ENCODE data around the gene NDFIP1.

The NDFIP1 gene

DNA sequence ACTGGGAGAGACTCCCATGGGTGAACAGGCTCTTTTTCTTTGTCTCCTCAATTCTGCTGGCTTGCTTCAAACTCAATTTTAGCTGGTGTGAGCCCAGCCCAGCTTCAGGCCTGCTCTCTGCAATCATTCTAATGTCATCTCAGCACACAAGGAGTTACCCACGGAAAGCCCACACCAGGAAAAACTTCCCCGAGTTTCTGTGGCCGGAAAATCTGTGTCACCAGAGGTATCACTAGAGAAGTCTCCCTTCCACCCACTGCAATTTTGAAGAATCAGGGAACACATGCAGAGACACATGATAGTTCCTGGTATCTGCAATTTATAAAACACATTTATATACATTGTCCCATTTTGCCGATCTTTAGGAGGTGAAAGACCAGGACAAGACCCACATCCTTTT is 13.5 kb upstream of the NDFIP1 start:
- DNase-seq = no peak

DNA sequence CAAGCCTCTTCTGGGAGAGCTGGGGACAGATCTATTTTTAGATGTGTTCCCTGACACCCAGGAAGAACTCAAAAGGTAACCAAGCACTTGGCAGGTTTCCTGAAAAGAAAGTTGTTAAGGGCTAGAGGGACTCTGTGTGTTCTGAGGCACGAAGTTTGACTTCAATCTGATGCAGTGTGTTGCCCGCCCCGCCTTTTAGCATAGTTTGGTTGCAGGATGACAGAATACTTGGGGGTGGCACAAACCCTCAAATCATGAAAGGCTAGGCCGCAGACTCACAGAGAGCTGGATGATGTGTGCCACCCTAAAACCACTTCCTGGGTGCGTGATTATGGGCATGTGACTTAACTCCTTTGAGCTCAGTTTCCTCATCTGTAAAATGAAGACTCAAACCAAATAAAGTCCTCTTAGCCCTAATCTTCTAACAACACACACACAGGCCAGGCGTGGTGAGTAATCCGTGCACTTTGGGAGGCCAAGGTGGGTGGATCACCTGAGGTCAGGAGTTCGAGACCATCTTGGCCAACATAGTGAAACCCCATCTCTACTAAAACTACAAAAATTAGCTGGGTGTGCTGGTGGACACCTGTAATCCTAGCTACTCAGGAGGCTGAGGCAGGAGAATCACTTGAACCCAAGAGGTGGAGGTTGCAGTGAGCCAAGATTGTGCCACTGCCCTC is 12.8 kb upstream of the NDFIP1 start:
- DNase-seq = no peak

DNA sequence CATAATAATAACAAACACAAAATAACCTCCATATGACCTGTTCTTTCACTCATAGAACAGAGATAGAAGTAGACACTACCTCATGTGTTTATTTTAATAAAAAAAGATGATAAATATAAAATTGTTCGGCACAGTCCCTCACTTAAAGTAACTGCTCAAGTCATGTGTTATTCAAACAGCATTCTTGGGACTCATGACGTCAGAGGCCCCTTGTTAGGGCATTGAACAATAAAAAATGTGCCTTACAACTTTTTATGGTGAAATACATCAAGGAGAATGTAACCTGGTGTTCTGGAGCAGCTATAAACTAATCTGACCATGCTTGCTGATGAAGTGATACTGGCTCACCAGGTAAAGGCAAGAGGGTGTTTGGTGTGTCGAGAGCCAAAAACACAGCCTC is 12.2 kb upstream of the NDFIP1 start:
- no peak for DNase-seq

DNA sequence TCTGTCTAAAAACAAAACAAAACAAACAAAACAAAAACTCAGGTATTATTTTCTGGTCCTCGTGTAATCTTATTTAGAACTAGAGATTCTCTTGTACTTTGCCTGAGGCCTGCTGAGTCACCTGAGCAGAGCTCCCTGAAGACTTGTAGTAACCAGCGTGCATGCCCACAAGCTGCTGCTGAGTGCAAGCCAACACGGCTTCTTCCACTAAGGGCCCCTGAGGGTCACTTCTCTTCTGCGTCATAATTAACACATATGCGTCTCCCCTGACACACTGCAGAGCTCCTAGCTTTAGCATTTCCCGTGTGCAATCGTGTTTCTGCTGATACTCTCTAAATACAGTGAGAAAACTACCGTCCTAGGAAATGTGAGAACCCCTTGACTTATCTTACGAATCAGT is 10.9 kb upstream of the NDFIP1 start:
- DNase-seq = no peak

DNA sequence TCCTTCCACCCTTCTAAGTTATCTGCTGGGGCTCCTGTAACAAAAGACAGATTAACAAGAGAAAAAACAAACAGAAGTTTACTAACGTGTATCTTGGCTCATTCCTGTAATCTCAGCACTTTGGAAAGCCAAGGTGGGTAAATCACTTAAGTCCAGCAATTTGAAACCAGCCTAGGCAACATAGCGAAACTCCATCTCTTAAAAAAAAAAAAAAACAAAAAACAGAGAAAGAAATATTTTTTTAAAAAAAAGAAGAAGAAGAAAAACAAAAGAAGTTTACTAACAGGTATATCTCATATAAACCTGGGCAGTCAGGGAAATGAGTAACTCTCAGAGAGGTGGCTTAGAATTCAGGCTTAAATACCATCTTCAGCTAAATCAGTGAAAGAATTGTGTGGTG is 10.3 kb upstream of the NDFIP1 start:
- no peak for DNase-seq

DNA sequence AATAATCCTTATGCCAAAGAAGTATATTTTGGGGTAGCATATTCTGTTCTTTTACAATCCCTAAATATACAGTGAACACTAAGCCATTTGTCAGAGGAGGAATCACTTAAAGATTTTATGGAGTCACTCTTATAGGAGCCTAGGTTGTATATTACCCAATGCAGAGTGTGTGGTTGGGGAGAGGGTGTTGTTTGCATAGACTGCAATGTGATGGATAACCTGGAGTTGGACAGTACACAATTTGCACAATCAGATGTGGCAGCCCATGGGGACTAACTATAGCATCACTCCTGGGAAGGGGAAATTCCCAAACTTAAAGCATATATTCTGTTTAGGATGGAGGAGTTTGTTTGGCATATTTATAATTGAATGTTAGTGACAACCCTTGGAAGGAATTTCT is 9.6 kb upstream of the NDFIP1 start:
- no peak for DNase-seq

DNA sequence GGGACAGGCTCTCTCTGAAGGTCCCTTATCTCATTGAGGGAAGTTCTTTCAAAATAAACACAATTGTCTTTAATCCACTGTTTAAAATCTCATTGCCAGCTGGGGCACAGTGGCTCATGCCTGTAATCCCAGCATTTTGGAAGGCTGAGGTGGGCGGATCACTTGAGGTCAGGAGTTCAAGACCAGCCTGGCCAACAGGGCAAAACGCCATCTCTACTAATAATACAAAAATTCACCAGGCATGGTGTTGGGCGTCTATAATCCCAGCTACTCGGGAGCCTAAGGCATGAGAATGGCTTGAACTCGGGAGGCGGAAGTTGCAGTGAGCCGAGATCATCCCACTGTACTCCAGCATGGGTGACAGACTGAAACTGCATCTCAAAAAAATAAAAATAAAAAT is 8.3 kb upstream of the NDFIP1 start:
- DNase-seq = no peak

DNA sequence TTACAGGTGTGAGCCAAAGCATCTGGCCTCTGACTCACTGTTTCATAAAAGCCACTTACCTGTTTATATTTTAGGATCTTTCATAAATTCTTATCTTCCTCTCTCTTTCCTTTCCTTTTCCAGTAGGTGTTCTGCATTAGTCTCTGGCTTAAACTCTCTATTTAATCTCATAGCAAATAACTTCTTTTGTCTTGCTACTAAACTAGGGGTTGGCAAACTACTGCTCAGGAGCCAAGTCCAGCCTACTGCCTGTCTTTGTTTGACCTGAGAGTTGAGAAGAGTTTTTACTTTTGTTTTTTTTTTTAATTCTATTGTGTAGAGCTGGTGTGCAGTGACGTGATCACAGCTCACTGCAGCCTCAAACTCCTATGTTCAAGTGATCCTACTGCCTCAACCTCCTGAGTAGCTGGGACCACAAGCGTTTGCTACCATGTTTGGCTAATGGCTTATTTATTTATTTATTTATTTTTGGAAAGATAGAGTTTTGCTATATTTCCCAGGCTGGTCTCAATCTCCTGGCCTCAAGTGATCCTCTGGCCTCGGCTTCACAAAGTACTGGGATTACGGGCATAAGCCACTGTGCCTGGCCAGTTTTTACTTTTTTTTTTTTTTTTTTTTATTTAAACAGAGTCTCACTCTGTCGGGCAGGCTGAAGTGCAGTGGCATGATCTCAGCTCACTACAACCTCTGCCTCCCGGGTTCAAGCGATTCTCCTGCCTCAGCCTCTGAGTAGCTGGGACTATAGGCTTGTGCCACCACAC is 5.4 kb upstream of the NDFIP1 start:
- DNase-seq = no peak

DNA sequence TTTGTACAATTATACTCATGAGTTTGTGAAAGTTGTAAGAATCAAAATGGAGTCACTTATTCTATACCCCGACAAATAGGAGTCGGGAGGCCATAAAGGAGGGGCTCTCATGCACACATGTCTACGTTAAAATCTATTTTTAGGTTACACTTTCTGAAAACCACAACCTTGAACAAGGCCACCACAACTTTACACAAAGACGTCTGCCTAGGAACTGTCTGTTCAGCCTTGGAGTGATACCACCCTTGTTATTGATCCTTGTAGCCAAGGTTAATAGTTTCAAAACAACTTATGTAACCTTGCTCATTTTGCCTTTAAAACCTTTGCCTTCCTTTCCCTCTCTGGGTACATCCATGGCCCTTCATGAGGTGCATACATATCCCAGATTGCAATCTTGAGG is 4.1 kb upstream of the NDFIP1 start:
- DNase-seq = no peak

DNA sequence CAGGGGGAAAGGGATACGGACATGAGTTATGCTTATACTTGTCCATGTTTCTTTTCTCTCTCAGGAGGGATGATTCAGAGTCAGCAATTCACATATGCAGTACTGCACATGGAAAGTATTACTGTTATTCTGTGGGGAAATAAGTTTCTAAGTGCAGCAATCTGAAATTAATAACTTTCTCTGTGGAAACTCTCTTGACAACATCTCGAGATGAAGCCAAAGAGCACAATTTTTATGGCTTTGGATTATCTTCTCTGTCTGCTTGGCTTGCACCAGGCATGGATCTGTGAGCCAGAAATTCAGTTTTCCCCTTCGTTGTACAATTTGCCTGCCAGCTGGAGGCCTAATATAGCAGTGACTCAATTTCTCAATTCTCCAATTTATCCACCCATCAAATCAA is 2.5 kb upstream of the NDFIP1 start:
- no peak for DNase-seq

DNA sequence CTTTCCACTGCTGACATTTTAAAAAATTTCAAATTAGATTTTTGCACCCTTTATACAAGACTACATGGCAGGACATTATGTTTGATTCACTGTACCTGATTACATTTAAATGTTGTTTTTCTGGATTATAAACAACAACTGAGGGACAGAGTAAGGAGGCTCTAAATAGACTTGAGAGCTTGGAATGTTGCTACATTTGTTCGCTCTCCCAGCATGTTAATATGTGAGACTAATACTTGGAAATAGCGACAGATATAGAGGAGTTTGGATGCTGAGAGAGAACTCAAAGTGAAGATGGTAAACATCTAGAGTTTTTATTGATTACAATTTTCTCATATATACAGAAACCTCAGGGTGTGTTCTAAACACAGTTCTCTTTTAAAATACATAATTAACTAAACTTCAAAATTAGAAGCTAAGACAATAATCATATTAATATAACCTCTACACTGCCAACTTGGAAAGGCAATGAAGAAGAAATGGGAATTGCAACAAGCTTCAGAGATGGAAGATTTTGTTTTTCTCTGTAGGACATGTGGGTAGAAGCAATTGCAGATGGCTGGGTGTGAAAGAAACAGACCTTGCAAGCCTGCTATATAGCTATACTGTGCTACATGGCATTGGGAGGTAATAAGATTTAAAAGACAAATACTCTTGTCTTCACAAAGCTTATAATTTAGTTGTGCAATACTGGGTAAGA is 1.4 kb upstream of the NDFIP1 start:
- no peak for DNase-seq

DNA sequence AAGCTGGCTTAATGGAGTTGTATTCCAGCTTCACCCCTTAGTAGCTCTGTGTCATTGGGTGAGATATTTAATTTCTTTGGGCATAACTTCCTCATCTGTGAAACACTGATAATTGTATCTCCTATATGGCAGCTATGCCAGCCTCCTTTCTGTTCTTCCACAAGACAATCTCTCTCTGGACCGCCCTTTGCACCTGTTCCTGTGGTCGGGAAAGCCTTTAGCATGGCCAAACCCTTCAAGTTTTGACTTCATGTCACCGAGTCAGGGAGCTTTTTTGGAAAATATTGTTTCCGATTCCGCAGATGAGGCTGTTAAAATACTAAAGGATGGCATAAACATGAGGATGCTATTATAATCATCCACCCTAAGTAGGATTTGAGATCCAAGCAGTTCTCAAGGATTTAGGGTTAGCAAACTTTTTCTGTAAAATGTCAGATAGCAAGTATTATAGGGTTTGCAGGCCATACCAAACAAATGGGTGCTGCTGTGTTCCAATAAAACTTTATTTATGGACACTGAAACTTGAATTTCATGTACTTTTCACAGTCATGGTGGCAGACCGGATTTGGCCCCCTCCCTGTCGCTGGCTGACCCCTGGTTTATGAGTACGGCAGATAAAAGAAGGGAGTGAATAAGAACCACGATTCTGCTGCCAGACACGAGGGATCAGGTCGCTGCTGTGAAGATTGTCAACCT is 695 bp upstream of the NDFIP1 start:
- DNase-seq = no peak

DNA sequence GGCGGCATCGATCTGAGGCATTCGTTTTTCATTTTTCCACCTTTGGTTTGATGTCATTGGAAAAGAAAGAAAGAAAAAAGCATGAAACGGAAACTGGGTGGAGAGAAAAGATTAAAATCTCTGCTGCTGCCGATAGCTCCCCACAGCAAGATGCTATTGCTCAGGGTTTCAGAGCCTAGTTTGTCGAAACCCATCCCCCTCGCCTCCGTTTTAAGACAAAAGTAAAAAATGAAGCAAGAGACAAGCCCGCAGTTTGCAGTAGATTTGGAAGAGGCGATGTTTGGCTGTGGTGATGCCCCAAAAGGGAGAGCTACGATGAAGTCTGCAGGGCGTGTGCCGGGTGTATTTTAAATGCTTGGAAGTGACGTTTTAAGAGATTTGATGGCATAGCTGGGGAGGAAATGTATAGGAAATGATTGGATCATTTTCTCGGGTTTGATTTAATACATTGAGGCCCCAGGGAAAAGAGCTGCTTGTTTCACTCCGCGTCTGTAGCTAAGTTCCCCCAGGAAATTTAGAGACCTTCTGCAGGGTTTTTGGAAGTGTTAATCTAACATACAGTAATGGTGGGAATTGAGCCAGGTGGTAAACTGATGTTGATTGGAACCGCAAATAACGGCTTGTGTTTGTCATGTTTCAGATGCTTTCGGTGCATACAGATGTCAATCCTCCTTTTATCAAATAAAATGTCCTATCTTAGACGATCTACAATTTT is 909 bp downstream of the NDFIP1 start:
- no peak for DNase-seq

DNA sequence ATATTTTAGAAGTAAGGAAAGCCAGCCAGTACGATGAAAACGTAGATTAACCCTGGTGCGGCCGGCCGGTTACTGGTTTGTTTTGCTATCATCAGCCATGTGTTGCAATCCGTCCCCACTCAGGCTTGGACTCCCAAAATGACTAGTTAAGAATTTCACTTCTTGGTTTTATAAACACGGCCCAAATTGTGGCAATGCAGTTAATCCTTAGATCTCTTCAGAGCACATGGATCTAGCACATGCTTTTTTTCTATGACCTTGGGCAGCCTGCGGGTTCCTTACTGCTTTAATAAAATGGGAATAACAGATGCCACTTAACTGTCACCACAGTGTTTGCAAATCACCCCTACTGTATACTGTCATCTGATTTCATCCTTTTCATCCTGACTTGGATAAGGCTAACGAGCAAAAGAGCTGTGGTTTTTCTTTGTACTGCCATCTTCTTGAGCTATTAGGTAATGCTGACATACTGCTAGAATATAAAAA is 1.5 kb downstream of the NDFIP1 start:
- no peak for DNase-seq

DNA sequence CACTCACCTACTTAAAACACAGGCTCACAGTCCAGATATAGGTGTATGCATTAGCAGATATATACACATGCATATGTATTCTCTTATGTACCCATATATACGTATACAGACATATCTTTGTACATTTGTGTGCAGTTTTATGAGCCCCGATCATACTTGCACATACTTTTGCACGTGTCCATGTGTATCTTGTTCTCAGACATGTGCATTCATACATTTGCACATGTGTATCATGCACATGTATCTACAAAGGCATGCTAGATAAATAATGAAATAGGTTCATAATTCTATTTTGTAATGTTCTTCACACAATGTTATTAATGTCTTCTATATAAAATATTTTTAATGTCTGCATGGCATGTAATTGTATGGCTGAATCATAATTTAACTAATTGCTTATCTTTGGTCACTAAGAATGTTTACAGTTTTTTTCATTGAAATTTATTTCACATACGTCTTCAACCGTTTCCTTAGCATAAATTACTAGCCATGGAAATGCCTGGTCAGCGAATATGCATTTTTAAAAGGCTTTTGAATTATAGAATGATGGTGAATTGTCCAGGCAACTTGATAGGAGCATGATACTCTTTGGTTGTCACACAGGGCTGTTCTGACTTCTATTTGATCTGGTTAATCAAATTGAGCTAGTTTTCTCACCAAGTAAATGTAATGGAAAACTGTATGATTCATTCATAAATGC is 2.6 kb downstream of the NDFIP1 start:
- no peak for DNase-seq

DNA sequence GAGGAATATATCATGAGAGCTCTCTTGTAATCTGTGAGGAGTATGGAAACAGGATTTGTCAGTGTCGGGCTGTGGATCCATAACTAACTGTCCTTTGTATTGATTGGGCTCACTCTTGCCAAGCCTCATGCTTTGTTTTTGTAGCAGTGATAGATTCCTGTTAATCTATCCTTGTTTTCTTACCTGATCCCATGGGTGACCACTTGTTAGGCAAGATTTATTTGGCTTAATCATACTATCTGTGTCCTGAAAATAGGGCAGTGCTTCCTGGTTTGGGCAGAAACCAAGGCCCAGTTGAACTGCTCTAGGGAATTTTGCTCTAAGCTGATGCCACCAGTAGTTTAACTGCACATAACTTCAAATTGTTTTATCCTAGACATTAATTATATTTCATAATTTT is 6.1 kb downstream of the NDFIP1 start:
- DNase-seq = no peak

DNA sequence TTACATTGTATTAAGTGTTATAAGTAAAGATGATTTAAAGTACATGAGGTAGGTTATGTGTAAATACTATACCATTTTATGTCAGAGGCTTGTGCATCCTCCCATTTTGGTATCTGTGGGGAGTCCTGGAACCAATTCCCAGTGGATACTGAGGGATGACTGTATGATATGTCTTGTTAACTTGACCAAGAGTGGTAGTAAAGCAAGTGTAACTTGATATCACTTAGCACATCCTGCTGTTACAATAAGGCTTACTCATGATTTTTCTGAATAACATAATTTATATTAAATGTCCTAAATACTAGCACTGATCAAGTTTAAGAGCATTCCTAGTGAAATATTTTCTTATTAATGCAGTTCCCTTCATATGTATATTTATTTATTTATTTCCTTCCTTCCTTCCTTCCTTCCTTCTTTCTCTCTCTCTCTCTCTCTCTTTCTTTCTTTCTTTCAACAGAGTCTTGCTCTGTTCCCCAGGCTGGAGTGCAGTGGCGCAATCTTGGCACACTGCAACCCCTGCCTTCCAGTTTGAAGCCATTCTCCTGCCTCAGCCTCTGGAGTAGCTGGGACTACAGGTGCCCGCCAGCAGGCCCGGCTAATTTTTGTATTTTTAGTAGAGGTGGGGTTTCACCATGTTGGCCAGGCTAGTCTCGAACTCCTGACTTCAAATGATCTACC is 7.5 kb downstream of the NDFIP1 start:
- no peak for DNase-seq

DNA sequence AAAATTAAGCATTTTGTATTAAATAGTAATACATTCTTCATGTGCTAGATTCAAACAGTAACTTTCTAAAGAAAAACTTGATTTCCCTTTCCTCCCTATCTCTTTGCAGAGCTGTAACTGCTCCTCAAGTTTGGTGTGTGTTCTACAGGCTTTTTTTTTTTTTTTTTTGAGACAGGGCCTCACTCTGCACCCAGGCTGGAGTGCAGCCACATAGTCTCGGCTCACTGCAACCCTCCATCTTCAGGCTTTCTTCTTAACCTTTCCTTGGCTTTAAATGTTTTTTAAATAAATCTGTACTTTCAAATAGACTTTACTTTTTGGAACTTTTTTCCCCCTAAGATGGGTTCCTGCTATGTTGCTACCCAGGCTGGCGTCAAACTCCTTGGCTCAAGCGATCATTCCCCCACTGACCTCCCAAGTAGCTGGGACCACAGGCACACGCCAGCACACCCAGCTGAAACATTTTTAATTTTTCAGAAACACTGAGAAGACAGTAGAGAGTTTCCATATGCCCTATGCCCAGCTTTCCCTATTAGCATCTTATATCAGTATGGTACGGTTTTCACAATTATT is 9.1 kb downstream of the NDFIP1 start:
- no peak for DNase-seq

DNA sequence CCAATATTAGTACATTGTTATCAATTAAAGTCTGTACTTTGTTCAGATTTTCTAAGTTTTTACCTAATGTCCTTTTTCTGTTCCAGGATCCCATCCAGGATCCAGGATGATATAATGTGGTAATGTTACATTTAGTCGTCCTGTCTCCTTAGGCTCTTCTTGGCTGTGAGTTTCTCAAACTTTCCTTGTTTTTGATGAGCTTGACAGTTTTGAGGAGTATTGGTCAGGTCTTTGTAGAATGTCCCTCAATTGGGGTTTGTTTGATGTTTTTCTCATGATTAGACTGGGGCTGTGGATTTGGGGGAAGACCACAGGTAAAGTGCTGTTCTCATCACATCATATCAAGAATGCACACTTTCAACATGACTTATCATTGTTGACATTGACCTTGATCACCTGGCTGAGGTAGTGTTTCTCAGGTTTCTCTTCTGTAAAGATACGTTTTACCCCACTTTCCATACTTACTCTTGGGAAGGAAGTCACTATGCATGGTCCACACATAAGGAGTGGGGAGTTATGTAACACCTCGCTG is 9.6 kb downstream of the NDFIP1 start:
- DNase-seq = no peak

DNA sequence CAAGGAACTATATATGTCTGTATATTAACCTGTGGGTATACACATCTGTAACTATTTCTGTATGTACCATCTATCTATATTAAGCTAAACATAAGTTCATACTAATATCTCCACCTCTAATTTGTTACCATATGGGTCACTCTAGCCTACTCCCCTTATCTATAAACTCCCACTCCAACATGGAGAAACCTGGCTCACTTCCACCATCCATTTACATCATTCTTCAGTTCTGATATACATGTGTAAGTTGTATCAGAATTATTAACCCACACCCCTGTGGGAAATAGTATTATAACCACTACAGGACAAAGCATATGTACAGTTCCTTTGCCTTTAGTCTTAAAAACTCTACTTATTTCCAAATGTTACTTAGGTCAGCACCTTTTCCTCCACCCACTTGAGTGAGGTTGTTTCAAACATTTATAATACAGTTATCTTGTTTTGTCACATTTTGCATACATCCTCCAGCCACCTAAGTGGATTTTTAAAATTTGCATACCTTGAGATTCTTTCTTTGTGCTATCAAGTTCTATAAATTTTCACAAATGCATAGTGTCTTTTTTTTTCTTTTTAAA is 10.6 kb downstream of the NDFIP1 start:
- no peak for DNase-seq
